Brain microvascular endothelial cell (primary cell): ENCODE data around the gene VAC14.

Experiments used
- DNase-seq: peaks from one replicate; pipeline ENCODE4 v3.0.0-alpha.2; 2020
- H3K27ac ChIP-seq: fragments of 250-450 bp; sonication (Bioruptor Pico); 2 replicates; pipeline ENCODE4 v1.5.1; 2020; ENCODE audit warnings: mild to moderate bottlenecking, moderate library complexity
- H3K27me3 ChIP-seq: fragments of 250-450 bp; sonication (Bioruptor Pico); replicated peaks from 2 replicates; pipeline ENCODE4 v1.5.1; 2020; ENCODE audit warnings: mild to moderate bottlenecking
- H3K36me3 ChIP-seq: fragments of 250-450 bp; sonication (Bioruptor Pico); replicated peaks from 2 replicates; pipeline ENCODE4 v1.5.1; 2020; ENCODE audit warnings: mild to moderate bottlenecking
- H3K4me3 ChIP-seq: 2 replicates; pipeline ENCODE4 v1.5.1; 2011; ENCODE audit warnings: low read depth, mild to moderate bottlenecking, control low read depth, low read length, moderate library complexity
- in situ Hi-C: cut with HindIII; loops from 2 replicates; pipeline ENCODE4 v1.10.0; 2017; ENCODE audit warnings: low sequenced_read_pairs, low pct_ligation_motif_present
- TF ChIP-seq, protein P1 (sequence below): IDR thresholded peaks from 2 replicates; pipeline ENCODE4 v1.5.1; 2011; ENCODE audit warnings: low read depth, mild to moderate bottlenecking, moderate library complexity, low read length, control low read depth, inconsistent platforms; ENCODE audit errors: missing control alignments

The VAC14 gene

DNA sequence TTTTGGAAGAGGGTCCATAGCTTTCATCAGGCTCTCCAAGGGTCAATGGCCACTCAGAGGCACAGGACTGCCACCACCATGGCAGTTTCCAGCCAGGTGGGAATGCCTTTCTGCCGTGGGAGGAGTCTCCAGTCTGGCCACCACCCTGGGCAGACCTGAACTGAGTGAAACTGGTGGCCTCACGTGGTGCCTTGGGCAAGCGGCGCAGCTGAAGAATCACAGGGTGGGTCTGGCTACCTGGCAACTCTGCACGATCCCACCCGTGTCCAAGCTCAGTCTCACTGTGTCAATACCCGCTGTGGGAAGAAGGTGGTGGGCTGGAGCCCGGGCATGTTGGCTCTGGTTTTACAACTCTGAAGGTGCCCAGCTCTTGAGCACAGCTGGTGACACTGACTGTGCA is 31.8 kb downstream of the VAC14 start:
- H3K27me3 ChIP-seq: no peaks in the 10 kb centered on the region
- no peak for DNase-seq
- no peak overlapping the region for H3K27ac ChIP-seq
- peaks cover 8% of the 10 kb centered on the region for H3K36me3 ChIP-seq
- in situ Hi-C loops: no loop called here
- no peak overlapping the region for H3K4me3 ChIP-seq
- TF ChIP-seq, protein P1, sequence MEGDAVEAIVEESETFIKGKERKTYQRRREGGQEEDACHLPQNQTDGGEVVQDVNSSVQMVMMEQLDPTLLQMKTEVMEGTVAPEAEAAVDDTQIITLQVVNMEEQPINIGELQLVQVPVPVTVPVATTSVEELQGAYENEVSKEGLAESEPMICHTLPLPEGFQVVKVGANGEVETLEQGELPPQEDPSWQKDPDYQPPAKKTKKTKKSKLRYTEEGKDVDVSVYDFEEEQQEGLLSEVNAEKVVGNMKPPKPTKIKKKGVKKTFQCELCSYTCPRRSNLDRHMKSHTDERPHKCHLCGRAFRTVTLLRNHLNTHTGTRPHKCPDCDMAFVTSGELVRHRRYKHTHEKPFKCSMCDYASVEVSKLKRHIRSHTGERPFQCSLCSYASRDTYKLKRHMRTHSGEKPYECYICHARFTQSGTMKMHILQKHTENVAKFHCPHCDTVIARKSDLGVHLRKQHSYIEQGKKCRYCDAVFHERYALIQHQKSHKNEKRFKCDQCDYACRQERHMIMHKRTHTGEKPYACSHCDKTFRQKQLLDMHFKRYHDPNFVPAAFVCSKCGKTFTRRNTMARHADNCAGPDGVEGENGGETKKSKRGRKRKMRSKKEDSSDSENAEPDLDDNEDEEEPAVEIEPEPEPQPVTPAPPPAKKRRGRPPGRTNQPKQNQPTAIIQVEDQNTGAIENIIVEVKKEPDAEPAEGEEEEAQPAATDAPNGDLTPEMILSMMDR: no peak

DNA sequence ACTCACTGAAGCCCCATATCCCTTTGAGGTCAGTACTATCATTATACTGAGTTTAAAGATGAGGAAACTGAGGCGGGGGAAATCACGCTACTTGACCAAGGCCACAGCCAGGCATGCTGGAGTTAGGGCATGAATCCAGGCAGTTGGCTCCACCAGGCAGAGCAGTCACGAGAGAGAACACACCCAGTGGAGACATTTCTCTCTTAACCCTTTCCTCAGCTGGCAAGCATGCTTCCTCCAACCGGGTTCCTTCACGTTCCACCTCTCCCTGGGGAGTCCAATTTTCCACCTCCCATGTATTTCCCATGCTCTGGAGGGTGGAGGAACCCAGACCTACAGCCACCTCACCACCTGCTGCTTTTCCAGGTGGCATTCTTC is 32.8 kb downstream of the VAC14 start:
- H3K36me3 ChIP-seq: peaks cover 8% of the 10 kb centered on the region

DNA sequence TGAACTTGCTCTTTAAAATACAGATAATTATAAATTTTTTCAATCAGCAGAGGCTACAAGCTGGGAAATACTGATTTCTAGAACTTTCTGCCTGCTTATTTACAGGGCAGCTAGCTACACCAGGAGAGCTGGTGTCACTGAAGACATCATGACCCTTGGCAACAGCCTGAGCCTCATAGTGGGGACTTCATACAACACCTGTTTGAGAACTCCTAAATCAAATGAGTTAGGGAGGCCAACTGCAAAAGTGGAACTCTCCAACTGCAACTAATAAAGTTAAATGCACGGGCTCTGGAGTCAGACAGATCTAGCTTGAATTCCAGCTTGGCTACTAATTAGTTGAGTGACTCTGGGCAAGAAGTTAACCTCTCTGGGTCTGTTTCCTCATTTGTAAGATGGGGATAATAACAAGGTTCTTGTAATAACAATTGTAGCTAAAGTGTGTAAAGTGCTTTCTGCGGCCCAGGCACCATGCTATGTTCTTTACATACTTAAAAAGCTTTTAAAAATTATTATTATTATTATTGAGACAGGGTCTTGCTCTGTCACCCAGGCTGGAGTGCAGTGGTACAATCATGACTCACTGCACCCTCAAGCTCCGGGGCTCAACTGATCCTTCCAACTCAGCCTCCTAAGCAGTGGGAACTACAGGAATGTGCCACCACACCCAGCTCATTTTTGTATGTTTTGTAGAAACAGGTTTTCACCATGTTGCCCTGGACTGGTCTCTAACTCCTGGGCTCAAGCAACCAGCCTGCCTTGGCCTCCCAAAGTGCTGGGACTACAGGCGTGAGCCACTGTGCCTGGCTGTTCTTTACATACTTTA is 33.4 kb downstream of the VAC14 start:
- no peak overlapping the region for H3K27ac ChIP-seq
- H3K36me3 ChIP-seq: peaks cover 11% of the 10 kb centered on the region
- in situ Hi-C loops: no loop called here
- TF ChIP-seq, protein P1: no peak
- no peaks in the 10 kb centered on the region for H3K27me3 ChIP-seq
- no peak overlapping the region for H3K4me3 ChIP-seq
- DNase-seq: no peak

More for the DNA sequence above, 32.8 kb downstream of the VAC14 start:
- in situ Hi-C loops: no loop called here
- TF ChIP-seq, protein P1: no peak
- H3K4me3 ChIP-seq: no peak overlapping the region
- H3K27me3 ChIP-seq: no peaks in the 10 kb centered on the region
- no peak overlapping the region for H3K27ac ChIP-seq
- no peak for DNase-seq

DNA sequence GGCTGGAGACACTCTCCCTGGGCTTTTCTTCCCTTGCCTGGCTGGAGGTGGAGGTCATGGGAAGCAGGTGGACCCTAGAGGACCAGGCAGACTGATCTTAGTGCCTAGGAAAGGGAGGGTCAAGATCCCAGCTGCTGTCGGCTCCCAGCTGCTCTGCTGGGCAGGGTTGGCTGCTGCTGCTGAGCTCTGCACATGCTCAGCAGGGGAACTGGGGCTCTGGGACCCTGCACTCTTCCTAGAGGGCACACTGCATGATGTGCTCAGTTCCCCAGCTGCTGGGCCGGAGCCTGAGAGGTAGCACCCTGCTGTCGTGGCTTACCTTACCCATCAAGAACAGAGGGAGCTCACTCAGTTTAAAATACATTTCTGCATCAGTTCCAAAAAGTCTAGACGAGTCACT is 34.3 kb downstream of the VAC14 start:
- Histone ChIP-seq H3K27ac (no peak overlapping the region), H3K27me3 (no peaks in the 10 kb centered on the region), H3K36me3 (peaks cover 15% of the 10 kb centered on the region), H3K4me3 (no peak overlapping the region)
- DNase-seq: no peak
- in situ Hi-C loops: no loop called here
- TF ChIP-seq, protein P1: no peak

DNA sequence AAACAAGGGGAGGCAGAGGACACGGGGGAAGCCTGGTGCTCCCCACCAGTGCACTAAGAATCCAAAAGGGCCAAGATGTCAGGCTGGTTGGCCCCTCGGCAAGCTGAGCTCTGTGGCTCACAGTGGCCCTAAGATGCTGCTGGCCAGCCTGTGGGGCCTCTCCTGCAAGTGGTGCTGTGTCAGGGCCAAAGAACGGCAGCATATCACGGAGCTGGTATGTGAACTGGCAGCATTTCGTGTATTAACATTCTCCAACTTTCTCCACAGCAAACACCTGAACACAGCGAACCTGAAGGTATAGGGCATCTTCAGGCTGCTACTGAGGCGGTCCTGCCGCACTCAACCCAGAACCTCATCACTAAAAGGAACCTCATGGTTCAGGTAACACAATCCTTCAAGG is 34.8 kb downstream of the VAC14 start:
- peaks cover 15% of the 10 kb centered on the region for H3K36me3 ChIP-seq
- H3K27me3 ChIP-seq: no peaks in the 10 kb centered on the region
- no peak for DNase-seq
- no peak overlapping the region for H3K4me3 ChIP-seq
- in situ Hi-C loops: no loop called here
- H3K27ac ChIP-seq: no peak overlapping the region
- TF ChIP-seq, protein P1: no peak

DNA sequence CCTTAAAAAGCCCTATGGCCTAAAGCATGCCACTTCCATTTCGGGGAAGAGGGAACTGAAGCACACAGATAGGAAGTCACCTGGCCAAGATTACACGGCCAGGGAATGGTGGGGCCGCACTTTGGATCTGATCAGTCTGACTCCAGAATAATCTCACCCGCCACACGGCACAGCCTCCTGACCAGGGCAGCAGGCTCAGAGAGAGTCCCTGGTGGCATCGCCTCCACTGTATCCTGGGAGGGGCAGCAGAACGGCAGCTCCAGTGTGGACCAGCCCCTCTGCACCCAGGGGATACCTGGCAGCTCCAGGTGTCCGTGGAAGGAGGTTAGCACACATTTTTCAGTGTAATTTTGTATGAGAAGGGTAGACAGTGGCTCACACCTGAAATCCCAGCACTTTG is 35.5 kb downstream of the VAC14 start:
- Histone ChIP-seq H3K36me3 (peaks cover 11% of the 10 kb centered on the region), H3K4me3 (no peak overlapping the region), H3K27ac (no peak overlapping the region), H3K27me3 (no peaks in the 10 kb centered on the region)
- in situ Hi-C loops: no loop called here
- TF ChIP-seq, protein P1: no peak
- no peak for DNase-seq
